ENCODE data around the gene ZNF319.
"Not testable (repeated sequence)": the region's sequence is repeated elsewhere in the genome, so short reads cannot be mapped to it uniquely, and the experiment has no call there.

Gene ZNF319

DNA sequence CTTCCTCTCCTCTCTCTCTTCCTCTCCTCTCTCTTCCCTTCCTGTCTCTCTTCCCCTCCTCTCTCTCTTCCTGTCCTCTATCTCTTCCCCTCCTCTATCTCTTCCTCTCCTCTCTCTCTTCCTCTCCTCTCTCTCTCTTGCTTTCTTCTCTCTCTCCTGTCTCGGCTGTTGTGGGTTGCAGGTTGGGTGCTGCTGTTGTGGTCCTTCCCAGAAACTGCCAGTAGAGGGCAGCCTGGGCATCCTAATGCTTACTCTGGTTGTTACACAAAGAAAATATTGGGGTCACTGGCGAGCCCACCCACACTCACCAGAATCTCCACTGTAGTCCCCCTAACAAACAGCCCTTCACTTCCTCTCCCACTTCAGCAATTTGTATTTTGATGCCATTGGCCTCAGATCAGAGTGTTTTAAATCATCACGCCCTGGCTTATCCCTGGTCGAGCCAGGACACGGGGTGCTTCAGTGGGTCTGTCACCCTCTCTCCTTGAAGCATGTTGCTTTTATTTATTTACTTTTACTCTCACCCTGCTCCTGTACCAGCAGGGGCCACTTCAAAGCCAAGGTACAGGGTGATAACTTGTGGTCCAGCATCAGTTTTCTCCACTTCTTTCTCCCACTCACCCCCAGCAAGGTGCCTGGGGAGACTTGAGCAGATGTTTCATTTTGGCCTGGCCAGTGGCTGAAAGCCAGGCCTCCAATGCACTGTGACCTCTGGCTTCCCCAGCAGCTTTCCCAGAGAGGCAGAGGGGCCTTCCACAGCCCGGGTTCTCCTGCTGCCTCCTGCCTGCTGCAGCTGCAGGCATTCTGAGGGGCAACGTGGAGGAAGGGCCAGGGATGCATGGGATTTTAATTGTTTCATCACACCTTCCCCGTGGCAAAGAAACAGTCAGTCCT, 20.4 kb upstream of the ZNF319 start:
- peak; percentile 4 for DNase-seq

DNA sequence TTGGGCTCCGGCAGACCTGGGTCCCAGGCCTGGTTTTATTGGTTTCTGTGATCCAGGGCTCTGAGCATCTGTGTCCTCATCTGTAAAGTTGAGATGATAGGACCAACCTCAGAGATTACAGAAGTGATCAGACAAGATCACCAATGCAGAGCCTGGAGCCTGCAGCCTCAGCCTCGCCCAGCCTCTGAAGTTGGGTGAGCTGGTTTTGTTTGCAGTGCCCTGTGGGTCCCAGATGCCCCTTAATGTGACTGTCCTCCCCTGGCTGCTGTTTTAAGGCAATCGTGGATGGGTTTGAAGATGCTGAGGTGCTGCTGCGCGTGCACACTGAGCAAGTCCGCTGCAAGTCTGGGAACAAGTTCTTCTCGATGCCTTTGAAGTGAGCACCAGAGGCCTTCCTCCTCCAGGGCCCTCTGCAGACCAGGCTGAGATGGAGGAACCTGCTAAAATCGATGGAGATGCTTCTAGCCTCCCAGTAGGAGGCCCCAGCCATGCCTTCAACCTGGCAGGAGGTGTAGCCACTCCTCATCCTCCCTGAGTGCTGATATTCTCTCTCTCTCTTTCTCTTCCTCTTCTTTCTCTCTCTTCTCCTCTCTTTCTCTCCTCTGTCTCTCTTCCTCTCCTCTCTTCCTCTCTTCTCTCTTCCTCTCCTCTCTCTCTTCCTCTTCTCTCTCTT, 19.5 kb upstream of the ZNF319 start:
- DNase-seq, result no peak

DNA sequence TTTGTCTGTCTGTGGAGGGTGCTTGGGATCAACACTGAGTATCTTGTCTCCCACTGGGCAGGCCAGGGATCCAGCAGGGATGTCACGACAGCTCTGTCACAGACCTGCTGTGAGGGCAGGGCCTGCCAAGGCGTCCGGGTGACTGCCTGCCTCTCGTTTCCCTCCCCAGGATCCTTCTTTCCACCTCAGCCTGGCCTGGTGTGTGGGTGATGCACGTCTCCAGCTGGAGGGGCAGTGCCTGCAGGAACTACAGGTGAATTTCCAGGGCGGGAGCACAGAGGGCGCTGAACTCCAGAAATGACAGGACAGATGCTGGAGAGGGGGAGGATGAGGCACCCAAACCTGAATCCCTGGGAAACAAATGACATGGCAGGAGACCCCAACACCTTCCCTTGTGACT, 18.3 kb upstream of the ZNF319 start:
- DNase-seq, result no peak

DNA sequence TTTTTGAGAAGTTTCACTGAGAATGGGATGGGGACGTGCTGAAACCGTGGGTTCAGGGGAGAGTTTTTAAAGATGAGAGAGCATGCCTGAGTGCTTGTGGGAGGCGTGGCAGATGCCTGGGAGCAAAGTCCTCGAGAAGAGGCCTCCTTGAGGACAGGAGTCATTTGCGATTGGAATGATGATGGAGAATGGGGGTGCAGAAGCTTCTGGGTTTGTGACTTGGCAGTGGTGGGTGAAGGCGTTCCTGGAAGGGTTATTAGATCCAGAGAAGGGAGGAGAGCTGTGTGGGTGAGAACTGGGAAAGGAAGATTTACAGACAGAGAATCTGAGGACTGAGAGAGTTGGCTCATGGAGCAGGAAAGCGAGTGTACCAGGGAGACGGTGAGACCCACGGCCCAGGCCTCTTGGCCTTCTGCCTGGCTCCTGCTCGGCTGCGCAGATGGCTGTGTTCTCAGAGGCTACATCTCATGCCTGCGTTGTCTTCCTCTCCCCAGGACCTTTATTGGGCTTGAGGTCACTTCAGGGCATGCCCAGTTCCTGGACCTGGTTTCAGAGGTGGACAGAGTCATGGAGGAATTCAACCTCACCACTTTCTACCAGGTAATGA, 16.5 kb upstream of the ZNF319 start:
- no peak for DNase-seq

DNA sequence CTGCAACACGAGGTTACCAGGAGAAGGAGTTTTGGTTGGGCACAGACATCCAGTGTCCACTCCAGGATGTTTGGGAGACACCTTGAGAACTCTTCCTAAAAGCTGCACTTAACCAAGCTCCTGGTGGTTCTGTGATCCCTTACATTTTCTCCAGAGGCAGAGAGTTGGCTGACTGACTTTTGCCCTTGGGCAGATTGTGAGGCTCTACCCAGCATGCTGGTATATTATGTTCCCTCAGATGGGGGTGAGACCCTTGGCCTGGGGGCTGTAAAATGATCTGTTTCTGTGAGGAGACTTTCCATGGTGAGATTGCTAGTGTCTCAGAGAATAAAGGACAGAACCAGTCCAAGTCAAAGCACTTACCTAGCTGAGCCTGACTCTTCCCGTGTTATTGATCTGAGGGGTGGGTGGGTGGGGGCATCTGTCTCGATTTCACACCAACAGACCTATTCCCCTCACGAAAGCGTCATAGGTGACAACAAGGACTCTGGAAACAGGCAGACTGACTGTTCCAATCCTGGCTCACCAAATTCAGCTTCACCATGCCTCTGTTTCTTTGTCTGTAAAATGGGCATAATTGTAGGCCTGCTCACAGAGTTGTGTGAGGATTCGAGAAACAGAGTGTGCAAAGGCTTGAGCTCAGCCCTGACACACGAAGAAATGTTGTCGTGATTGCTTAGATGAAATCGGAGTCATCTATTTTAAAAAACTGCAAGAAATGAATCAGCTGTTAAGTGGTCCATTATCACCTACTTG, 12.9 kb upstream of the ZNF319 start:
- DNase-seq, result no peak

DNA sequence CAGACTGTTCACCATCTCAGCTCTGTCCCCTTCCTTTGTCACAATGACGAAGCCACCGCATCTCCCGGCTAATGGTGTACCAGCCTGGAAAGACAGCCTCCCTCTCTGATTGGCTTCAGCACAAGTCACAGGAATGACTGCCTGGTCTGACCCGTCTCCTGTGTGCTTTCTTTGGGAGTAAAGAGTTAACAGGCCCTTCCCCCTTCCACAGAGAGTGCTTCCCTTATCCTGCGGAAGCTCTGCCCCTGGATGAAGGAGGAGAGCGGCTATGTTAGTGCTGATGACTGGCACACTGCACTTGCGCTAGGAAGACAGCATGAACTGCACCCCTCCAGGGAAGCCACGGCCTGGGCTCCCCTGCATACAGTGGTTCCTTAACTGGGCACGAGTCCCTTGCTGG, 12.0 kb upstream of the ZNF319 start:
- DNase-seq, result no peak

DNA sequence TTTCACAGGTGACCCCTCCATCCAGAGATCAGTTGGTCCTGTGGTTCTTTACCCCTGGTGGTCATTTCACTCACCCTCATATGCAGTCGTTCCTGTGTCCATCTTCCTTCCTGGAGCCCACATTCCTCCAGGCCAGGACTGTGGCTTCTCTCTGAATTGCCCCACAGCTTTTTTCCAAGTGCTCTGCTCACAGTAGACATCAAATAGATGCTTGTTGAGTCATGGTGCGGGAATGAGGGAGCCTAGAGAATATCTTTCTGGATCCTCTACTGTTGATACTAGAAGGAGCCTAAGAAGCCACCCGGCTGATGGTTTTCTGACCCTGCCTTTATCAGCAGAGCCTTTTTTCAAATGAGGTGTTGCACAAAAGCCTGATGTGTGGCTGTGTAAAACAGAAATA, 11.2 kb upstream of the ZNF319 start:
- no peak for DNase-seq

DNA sequence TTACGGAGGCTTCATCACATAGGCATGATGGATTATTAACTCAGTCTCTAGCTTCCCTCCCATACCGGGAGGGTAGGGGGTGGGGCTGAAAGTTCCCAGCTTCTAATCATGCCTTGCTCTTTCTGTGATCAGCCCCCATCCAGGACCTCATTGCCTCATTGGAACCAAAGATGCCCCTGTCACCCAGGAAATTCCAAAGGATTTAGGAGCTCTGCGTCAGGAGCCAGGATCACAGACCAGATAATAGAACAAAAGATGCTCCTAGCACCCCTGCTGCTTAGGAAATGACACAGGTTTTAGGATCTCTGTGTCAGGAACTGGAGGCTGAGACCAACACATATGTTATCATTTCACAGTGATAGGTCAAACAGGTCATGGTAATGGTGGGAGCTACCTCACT, 10.4 kb upstream of the ZNF319 start:
- DNase-seq, result no peak

DNA sequence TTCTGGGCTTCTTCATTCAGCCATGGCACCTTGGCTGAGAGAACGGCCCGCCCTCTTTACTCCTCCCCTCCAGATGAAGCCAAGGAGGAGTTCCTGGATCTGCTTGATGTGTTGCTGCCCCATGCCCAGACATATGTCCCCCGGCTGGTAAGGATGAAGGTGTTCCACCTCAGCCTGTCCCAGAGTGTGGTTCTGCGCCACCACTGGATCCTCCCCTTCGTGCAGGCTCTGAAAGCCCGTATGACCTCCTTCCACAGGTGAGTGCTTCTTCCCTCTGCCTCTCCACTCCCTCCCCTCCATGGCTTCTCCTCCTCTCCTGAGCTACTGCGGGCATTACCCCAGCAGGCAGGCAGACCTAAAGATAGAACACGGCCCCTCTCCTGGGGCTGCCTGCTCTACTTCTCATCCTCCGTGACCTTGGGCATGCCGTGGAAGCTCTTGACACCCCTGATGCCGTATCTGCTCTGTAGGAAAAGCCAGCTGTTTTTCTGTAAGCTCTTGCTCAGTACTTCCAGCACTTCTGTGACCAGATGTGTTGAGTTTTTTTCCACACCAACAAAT, 9.5 kb upstream of the ZNF319 start:
- no peak for DNase-seq

DNA sequence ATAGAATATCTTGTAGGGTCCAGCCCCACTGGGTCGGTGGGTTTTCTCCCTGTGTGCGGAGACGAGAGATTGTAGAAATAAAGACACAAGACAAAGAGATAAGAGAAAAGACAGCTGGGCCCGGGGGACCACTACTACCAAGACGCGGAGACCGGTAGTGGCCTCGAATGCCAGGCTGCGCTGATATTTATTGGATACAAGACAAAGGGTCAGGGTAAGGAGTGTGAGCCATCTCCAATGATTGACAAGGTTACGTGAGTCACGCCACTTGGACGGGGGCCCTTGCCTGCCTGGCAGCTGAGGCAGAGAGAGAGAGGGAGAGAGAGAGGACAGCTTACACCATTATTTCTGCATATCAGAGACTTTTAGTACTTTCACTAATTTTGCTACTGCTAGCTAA, 4.3 kb upstream of the ZNF319 start:
- DNase-seq, result not testable (repeated sequence)

DNA sequence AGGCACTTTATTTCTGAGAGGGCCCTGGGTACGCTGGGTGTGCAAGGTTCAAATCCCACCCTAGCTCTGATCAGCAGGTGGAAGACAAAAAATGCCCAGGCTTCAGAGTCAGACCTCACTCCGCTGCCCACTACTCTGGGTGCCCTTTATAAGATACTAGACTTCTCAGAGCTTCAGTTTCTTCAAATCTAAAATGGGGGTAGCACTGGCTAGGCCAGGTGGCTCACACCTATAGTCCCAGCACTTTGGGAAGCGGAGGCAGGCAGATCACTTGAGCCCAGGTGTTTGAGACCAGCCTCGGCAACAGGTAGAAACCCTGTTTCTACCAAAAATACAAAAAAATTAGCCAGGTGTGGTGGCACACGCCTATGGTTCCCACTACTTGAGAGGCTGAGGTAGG, 2.5 kb upstream of the ZNF319 start:
- DNase-seq, result no peak

DNA sequence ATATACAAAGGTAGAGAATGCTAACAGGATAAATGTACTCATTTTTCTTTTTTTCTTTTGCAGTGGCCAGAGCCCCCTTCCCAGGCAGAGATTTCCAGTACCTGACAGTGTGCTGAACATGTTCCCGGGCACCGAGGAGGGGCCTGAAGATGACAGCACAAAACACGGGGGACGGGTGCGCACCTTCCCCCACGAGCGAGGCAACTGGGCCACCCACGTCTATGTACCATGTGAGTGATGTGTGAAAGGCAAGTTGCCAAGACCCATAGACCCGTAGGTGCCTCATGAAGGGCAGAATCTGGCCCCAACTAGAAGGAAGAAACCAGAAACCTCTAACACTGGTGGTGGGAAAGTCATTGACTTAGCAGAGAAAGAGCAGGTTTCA, 1.9 kb upstream of the ZNF319 start:
- no peak for DNase-seq

DNA sequence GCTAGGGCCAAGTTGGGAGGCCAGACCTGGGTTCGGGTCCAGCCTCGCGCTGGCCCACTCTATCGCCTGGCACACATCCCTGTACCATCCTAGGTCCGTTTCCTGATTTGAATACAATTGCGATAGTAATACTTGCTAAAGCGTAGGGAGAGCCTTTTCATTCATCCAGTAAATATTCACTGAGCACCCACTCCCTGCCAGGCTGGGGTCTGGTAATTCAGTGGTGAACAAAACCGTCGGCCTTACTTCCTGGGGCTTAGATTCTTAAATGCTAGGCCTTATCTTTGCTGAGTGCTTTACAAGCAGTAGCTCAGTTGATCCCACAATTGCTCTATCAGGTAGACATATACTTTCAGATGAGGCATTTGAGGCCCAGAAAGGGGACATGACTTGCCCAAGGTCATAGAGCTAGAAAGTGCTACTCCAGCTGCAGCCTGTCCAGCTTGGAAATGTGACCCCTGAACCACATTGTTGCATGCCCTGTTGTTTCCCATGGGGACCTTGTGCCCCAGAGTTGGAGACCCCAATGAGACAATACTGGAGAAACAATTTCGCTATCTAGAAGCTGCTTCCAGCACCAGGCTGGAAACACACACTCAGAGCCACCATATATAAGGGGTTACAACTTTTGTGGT, 1.4 kb upstream of the ZNF319 start:
- DNase-seq, result no peak

DNA sequence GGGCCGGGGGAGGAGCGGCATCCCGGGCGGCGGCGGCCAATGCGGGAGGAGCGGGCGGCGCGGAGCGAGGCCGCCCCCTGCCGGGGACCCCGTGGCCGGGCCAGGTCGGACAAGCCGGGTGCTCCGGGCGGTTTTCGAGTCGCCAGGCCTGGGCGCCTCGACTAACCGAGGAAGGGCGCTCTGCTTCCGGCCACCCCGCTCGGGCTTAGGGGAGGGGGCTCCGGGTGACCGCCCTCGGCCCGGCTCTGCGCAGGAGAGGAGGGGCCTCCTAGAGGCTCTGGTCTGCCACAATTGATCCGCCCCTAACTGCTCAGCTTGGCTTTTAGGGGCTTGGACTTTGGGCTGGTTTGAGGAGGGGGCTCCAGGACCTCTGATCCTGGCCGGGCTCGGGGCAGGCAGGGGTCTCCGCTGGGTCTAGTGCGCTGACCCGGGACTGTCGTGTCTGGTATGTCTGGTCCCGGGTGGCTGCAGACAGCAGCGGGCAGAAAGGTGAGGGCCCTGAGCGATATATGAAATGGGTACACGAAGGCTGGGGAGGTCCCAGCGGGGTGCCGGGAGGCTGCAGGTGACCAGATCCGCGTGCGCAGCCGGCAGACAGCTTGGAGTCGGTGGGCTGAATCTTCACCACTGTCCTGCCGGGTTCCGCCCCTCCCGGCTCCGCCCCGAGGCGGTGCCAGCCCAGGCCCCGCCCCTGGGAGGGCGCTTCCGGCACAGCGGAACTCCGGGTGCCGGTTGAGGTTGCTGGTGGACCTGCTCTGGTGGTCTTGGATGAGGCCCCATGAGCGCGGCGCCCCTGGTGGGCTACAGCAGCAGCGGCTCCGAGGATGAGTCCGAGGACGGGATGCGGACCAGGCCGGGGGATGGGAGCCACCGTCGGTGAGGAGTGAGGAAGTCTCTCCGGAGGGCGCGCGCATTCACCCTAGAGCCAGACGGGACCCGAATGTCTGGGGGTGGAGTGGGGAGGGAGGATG, 519 bp upstream of the ZNF319 start, which contains the start of gene USB1:
Gene USB1, plus strand, starts transcription at position 702 of the 971 bp plus-strand sequence. Its CDS starts 77 bp downstream, at position 779.
- peak; percentile 86 for DNase-seq

DNA sequence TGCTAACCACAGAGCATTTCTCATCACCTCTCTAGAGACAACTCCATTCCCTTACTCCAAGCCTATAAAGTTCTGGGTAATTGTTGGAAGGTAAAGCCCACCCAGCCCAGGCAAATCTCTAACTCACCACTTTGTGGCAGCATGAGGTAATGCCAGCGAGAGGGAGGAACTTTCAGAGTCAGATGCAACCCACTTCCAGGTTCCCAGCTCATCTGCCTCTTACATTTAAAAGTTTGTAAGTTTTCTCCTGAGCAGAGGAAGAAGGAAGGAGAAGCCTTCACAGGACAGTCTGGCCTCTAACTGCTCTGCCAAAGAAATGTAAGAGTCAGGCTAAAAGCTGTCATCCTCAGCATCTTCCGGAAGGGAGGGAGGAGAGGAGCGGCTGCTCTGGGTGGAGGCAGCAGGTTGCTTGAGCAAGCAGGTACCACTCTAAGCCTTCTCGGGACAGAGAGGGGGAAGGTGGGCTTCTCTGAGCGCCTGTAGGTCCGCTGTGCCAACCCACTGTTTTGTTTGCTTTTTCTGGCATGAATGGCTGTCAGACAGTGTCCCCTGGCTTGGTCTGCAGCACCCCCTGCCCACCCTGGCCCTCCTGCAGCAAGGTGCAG, 1.0 kb downstream of the ZNF319 start:
- no peak for DNase-seq

DNA sequence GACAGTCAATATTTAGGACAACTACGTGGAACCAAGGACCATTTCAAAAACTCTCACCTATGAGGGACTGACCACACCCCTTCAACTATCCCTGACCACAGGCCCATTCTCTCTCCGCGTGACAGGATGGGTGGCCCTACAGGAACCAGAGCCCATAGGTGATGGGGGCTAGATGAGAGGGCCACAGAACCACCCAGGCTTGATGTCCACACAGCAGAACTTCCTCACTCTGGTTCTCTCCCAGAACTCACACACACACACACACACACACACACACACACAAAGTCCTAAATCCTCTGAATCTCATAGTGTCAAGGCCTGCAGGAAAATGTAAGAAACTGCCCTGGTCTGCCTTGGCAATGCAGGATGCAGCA, 1.5 kb downstream of the ZNF319 start:
- no peak for DNase-seq

DNA sequence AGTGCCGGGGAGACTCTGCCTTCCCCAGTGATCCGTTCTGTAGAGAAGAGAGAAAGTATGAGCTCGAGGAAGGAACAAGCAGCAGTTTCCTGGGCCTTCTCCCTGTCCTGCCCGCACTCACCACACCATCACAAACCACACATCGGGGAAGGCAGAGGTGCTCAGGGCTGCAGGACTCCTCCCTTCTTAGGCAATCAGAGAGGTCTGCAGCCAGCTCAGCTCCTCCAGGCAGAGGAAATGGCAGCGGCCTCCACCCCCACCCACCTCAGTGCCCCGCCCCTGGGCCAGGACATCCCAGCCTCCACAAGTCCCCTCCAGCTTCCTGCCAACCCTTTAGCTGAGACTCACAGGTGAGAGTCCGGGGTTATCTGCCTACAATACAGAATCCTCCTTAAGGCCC, 2.0 kb downstream of the ZNF319 start:
- DNase-seq, result no peak

DNA sequence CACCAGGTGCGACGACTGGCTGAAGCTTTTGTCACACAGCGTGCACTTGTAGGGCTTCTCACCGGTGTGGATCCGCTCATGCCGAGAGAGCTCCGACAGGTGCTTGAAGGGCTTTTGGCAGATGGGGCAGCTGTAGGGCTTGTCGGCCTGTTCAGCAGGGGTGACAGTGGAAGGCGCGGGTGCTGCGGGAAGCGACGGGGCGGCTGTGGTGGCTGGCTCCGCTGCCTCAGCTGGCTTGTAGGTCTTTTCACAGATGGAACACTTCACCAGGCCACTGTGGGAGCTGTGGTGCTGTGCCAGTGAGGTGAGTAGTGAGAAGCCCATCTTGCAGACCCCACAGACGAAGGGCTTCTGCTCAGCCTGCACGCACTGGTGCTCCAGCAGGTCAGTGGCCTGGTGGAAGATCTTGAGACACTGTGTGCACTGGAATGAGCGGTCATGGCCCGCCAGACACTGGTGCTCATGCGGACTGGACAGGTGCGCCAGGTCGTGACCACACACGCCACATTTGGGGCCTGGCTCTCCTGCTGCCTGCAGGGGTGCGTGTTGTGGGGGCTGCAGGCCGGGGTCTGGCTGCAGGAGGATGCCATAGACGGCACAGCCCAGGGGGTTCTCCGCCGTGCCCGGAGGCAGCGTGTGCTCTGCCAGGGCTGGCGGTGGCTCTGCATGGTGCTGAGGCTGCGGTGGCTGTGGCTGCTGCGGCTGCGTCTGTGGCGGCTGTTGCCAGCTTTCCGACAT, 2.8 kb downstream of the ZNF319 start:
- DNase-seq, result no peak

DNA sequence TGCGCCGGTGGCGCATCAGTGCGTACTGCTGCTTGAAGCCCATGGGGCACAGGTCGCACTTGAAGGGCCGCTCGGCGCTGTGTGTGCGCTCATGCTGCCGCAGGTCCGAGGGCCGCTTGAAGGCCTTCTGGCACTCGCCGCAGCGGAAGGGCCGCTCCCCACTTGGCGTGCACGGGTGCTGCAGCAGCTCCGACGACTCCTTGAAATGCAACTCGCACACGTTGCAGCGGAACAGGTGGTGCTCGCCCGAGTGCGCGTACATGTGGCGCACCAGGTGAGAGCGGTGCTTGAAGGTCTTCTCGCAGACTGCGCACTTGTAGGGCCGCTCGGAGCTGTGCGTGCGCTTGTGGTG, 3.3 kb downstream of the ZNF319 start:
- DNase-seq, result no peak

Measured in NCI-H146 (cell line).